H1 (cell line): ENCODE measurements around the gene RAB24. TPM values are rescaled to one million over a fixed set of nuclear protein-coding genes. Genes with fewer than 3 reads are reported as not detected.

Source experiments
- CTCF ChIA-PET: fragments of 300-600 bp; sonication (Branson Sonifier 250); formaldehyde crosslinking; loops from one replicate; lab custom pipeline; 2021; ENCODE audit not compliant: partially characterized antibody; lab: Charles Lee
- POLR2A ChIA-PET: fragments of 300-600 bp; sonication (Branson Sonifier 250); formaldehyde crosslinking; loops from one replicate; lab custom pipeline; 2021; ENCODE audit warnings: inconsistent platforms; ENCODE audit not compliant: partially characterized antibody; lab: Charles Lee
- DNase-seq, 2 experiments: peaks; one replicate each; pipeline versions ENCODE4 v3.0.0 to v3.0.0-alpha.2; 2010 to 2022; ENCODE audit warnings: low spot score in 2 of 2, low read depth in 1 of 2, mixed read lengths in 1 of 2
- FAIRE-seq: peaks from 2 replicates; lab custom pipeline; 2011; peaks lifted over from hg19 to GRCh38; lab: Jason Lieb, UNC
- H2AFZ ChIP-seq: 2 replicates; pipeline ENCODE4 v1.8.1; 2012; ENCODE audit warnings: low read length, inconsistent platforms
- H2AK5ac ChIP-seq: 2 replicates; pipeline ENCODE4 v1.6.1; 2013; ENCODE audit warnings: low read depth, low read length
- H2BK120ac ChIP-seq: replicated peaks from 2 replicates; pipeline ENCODE3; 2013; ENCODE audit warnings: low read depth, low read length, inconsistent platforms
- H2BK12ac ChIP-seq: 2 replicates; pipeline ENCODE4 v1.6.1; 2013; ENCODE audit warnings: low read depth, low read length
- H2BK15ac ChIP-seq: 2 replicates; pipeline ENCODE4 v1.6.1; 2013; ENCODE audit warnings: low read length
- H2BK20ac ChIP-seq: 2 replicates; pipeline ENCODE4 v1.6.1; 2013; ENCODE audit warnings: low read length
- H2BK5ac ChIP-seq: 2 replicates; pipeline ENCODE4 v1.6.1; 2013; ENCODE audit warnings: low read depth, low read length
- H3K14ac ChIP-seq: 2 replicates; pipeline ENCODE4 v1.6.1; 2013; ENCODE audit warnings: inconsistent platforms; ENCODE audit not compliant: insufficient read length
- H3K18ac ChIP-seq: 2 replicates; pipeline ENCODE4 v1.6.1; 2013; ENCODE audit warnings: low read length; ENCODE audit errors: extremely low read depth
- H3K23ac ChIP-seq: 2 replicates; pipeline ENCODE4 v1.6.1; 2013; ENCODE audit warnings: inconsistent platforms; ENCODE audit not compliant: insufficient read length
- H3K23me2 ChIP-seq: 2 replicates; pipeline ENCODE4 v1.6.1; 2013; ENCODE audit warnings: low read depth, low read length
- H3K27ac ChIP-seq: 2 replicates; pipeline ENCODE4 v1.6.1; 2011; ENCODE audit warnings: low read depth, low read length, inconsistent platforms
- H3K27me3 ChIP-seq, 4 experiments: replicated peaks in 1 of 4; 1 replicate in 1 of 4; 2 replicates in 3 of 4; pipeline versions ENCODE4 v1.6.1 to v1.8.1; 2011 to 2013; ENCODE audit warnings: low read length in 3 of 4, mild to moderate bottlenecking in 3 of 4, inconsistent platforms in 2 of 4, mixed read lengths in 2 of 4, moderate library complexity in 1 of 4; ENCODE audit not compliant: control insufficient read depth in 3 of 4, insufficient read depth in 3 of 4; ENCODE audit errors: extremely low read depth in 1 of 4
- H3K36me3 ChIP-seq, 4 experiments: 2 replicates each; pipeline versions ENCODE4 v1.6.1 to v1.8.1; 2011 to 2013; ENCODE audit warnings: mild to moderate bottlenecking in 4 of 4, low read length in 3 of 4, moderate library complexity in 2 of 4, control low read depth in 1 of 4, inconsistent platforms in 1 of 4; ENCODE audit not compliant: insufficient read depth in 4 of 4, control insufficient read depth in 2 of 4
- H3K4ac ChIP-seq: replicated peaks from 2 replicates; pipeline ENCODE3; 2013; ENCODE audit warnings: low read length, low read depth, mixed read lengths, inconsistent platforms; ENCODE audit not compliant: insufficient read length
- H3K4me1 ChIP-seq, 4 experiments: replicated peaks in 1 of 4; 1 replicate in 1 of 4; 2 replicates in 3 of 4; pipeline versions ENCODE4 v1.6.1 to v1.8.1; 2011 to 2013; ENCODE audit warnings: low read length in 3 of 4, inconsistent platforms in 2 of 4, mixed read lengths in 1 of 4; ENCODE audit not compliant: insufficient read depth in 4 of 4, control insufficient read depth in 3 of 4
- H3K4me2 ChIP-seq, 2 experiments: 2 replicates each; pipeline versions ENCODE4 v1.6.1 to v1.8.1; 2011 to 2013; ENCODE audit warnings: low read depth in 2 of 2, low read length in 2 of 2, control low read depth in 1 of 2, inconsistent platforms in 1 of 2, mild to moderate bottlenecking in 1 of 2; ENCODE audit not compliant: insufficient read depth in 1 of 2
- H3K4me3 ChIP-seq, 4 experiments: fragments of 200-600, 300-600 bp in 1 of 4; sonication (generic), shearing (Covaris generic), sonication (Bioruptor Twin) in 1 of 4; 2 replicates each; pipeline versions ENCODE4 v1.5.1 to v1.8.1; 2011 to 2016; ENCODE audit warnings: low read length in 4 of 4, low read depth in 3 of 4, control low read depth in 2 of 4, inconsistent platforms in 2 of 4, mild to moderate bottlenecking in 2 of 4, mixed read lengths in 1 of 4, moderate library complexity in 1 of 4; ENCODE audit not compliant: insufficient read depth in 2 of 4; ENCODE audit errors: extremely low read depth in 1 of 4
- H3K56ac ChIP-seq: replicated peaks from 2 replicates; pipeline ENCODE3; 2013; ENCODE audit warnings: low read depth, mild to moderate bottlenecking, mixed read lengths, low read length, inconsistent platforms; ENCODE audit not compliant: insufficient read length
- H3K79me1 ChIP-seq: 2 replicates; pipeline ENCODE4 v1.6.1; 2013; ENCODE audit warnings: low read depth, low read length, control low read depth
- H3K79me2 ChIP-seq, 2 experiments: 2 replicates each; pipeline versions ENCODE4 v1.6.1 to v1.8.1; 2012 to 2013; ENCODE audit warnings: low read length in 2 of 2, mild to moderate bottlenecking in 2 of 2, inconsistent platforms in 1 of 2; ENCODE audit not compliant: insufficient read depth in 2 of 2, control insufficient read depth in 1 of 2
- H3K9ac ChIP-seq, 4 experiments: replicated peaks in 1 of 4; 1 replicate in 1 of 4; 2 replicates in 3 of 4; pipeline versions ENCODE4 v1.6.1 to v1.8.1; 2011 to 2013; ENCODE audit warnings: low read depth in 3 of 4, low read length in 3 of 4, control low read depth in 2 of 4, mild to moderate bottlenecking in 2 of 4, moderate library complexity in 2 of 4, inconsistent platforms in 1 of 4; ENCODE audit errors: extremely low read depth in 1 of 4
- H3K9me3 ChIP-seq, 2 experiments: 2 replicates each; pipeline versions ENCODE4 v1.6.1 to v1.8.1; 2012 to 2013; ENCODE audit warnings: mild to moderate bottlenecking in 2 of 2, moderate library complexity in 2 of 2, control low read depth in 1 of 2, inconsistent platforms in 1 of 2, low read depth in 1 of 2, low read length in 1 of 2, mixed read lengths in 1 of 2; ENCODE audit not compliant: insufficient read depth in 2 of 2
- H4K20me1 ChIP-seq, 2 experiments: replicated peaks in 1 of 2; 2 replicates each; pipeline versions ENCODE3 to v1.8.1; 2011 to 2013; ENCODE audit warnings: inconsistent platforms in 2 of 2, low read length in 2 of 2, mild to moderate bottlenecking in 1 of 2; ENCODE audit not compliant: insufficient read depth in 2 of 2, control insufficient read depth in 1 of 2
- H4K5ac ChIP-seq: 2 replicates; pipeline ENCODE4 v1.6.1; 2013; ENCODE audit warnings: low read length, low read depth, mixed read lengths, inconsistent platforms; ENCODE audit not compliant: insufficient read length
- H4K8ac ChIP-seq: 2 replicates; pipeline ENCODE4 v1.8.0; 2013; ENCODE audit warnings: mild to moderate bottlenecking, moderate library complexity, low read length, inconsistent platforms; ENCODE audit not compliant: insufficient read depth; ENCODE audit errors: extremely low read depth
- H4K91ac ChIP-seq: replicated peaks from 2 replicates; pipeline ENCODE3; 2013; ENCODE audit warnings: low read length, mixed read lengths, inconsistent platforms; ENCODE audit not compliant: insufficient read length
- ASH2L ChIP-seq: fragments of 200-600, 300-600 bp; sonication (generic); IDR thresholded peaks from one replicate; pipeline ENCODE4 v1.7.1; 2017; ENCODE audit warnings: low read length
- CHD1 ChIP-seq: IDR thresholded peaks from 2 replicates; pipeline ENCODE4 v1.6.1; 2012; ENCODE audit warnings: low read depth, low read length, improper control_type of control experiment
- GABPA ChIP-seq: IDR thresholded peaks from 2 replicates; pipeline ENCODE4 v1.6.1; 2011; ENCODE audit warnings: mild to moderate bottlenecking, low read length, moderate library complexity, borderline replicate concordance; ENCODE audit not compliant: insufficient read depth
- JUN ChIP-seq: IDR thresholded peaks from 2 replicates; pipeline ENCODE4 v1.6.1; 2011; ENCODE audit warnings: low read depth, mild to moderate bottlenecking, improper control_type of control experiment, low read length
- KDM4A ChIP-seq: IDR thresholded peaks from one replicate; pipeline ENCODE4 v1.7.1; 2012; ENCODE audit warnings: low read depth, mild to moderate bottlenecking, moderate library complexity, low read length, inconsistent platforms; ENCODE audit not compliant: severe bottlenecking
- MAFK ChIP-seq: IDR thresholded peaks from 2 replicates; pipeline ENCODE4 v1.6.1; 2012; ENCODE audit warnings: low read depth, mild to moderate bottlenecking, improper control_type of control experiment, low read length
- NRF1 ChIP-seq: IDR thresholded peaks from 2 replicates; pipeline ENCODE4 v1.6.1; 2011; ENCODE audit warnings: mild to moderate bottlenecking, low read depth, low read length, improper control_type of control experiment
- PHF8 ChIP-seq: fragments of 200-600 bp; sonication (generic); conservative IDR thresholded peaks from 2 replicates; pipeline ENCODE4 v1.7.1; 2012; ENCODE audit warnings: low read depth, mild to moderate bottlenecking, inconsistent platforms, low read length, moderate library complexity
- POLR2A ChIP-seq, 2 experiments: IDR thresholded peaks; 1 replicate in 1 of 2; 2 replicates in 1 of 2; pipeline ENCODE4 v1.6.1; 2011; ENCODE audit warnings: low read depth in 2 of 2, low read length in 2 of 2, mild to moderate bottlenecking in 2 of 2; ENCODE audit errors: control extremely low read depth in 1 of 2
- RFX5 ChIP-seq: IDR thresholded peaks from 2 replicates; pipeline ENCODE4 v1.6.1; 2011; ENCODE audit warnings: low read depth, low read length, improper control_type of control experiment, borderline replicate concordance
- RXRA ChIP-seq: IDR thresholded peaks from 2 replicates; pipeline ENCODE4 v1.6.1; 2011; ENCODE audit warnings: low read depth, mild to moderate bottlenecking, low read length, moderate library complexity; ENCODE audit not compliant: insufficient read depth
- SIX5 ChIP-seq: IDR thresholded peaks from 2 replicates; pipeline ENCODE4 v1.6.1; 2011; ENCODE audit warnings: mild to moderate bottlenecking, low read depth, low read length
- TAF1 ChIP-seq: IDR thresholded peaks from 2 replicates; pipeline ENCODE4 v1.6.1; 2011; ENCODE audit warnings: mild to moderate bottlenecking, low read depth, low read length
- TBP ChIP-seq: IDR thresholded peaks from 2 replicates; pipeline ENCODE4 v1.6.1; 2011; ENCODE audit warnings: low read depth, low read length, improper control_type of control experiment
- WGBS, 2 experiments: shearing (Covaris generic) in 1 of 2; methylation state at CpG; one replicate each; pipeline versions ENCODE4 v1.1.6 to v1.1.7; 2013 to 2015; ENCODE audit warnings: low lambda C conversion rate in 2 of 2, mixed read lengths in 2 of 2, inconsistent platforms in 1 of 2, low coverage in 1 of 2, missing lambda C conversion rate in 1 of 2; ENCODE audit not compliant: insufficient replicate concordance in 2 of 2, insufficient coverage in 1 of 2, insufficient read length in 1 of 2; ENCODE audit errors: extremely low coverage in 1 of 2, missing lambda C conversion rate in 1 of 2; 5-methylcytosine and 5-hydroxymethylcytosine counted together
- polyA plus RNA-seq, 7 experiments: library from polyadenylated mRNA; depleted of rRNA in 3 of 7; stranded (reverse) in 5 of 7; unstranded in 2 of 7; fragments of >200 nt in 5 of 7; fragments of 200-250 nt in 2 of 7; gene quantifications; 1 replicate in 5 of 7; 2 replicates in 1 of 7; 4 replicates in 1 of 7; pipeline versions ENCODE4 v1.2.1 to v1.2.3, GENCODE V29; 2011 to 2013; ENCODE audit warnings: missing spikeins in 2 of 7, mixed read lengths in 2 of 7
- total RNA-seq: library from RNA; stranded (reverse); fragmentation: NEBNext Ultra II Directional; extraction: Animal tissue kit (Norgen Biotek cat#: 25700); gene quantifications from 2 replicates; pipeline ENCODE4 v1.2.1, GENCODE V29; 2021

RAB24 gene
- total and polyA plus RNA-seq, 2 of the 8 experiments (the other 6 are each of a cell fraction or from before 2014, with no cell fraction given) = 18.8 to 33.8 TPM

DNA sequence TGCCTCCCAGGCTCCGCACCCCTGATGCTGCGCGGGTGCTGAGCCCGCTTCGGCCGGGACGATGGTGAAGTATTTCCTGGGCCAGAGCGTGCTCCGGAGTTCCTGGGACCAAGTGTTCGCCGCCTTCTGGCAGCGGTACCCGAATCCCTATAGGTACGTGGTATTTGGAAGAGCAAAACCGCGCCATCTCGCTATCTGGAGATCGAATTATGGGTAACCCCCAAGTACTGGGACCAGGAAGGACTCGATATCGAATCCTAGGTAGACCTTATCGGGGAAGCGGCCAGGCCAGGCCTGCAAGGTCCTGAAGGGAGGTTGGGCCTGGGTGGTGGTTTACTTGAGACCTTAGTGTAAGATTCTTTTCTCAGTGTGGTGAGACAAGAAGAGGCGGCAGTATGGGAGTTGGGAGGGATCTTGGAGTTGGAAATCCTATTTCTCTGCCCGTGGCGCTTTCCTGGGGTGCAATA lies 439 bp upstream of the RAB24 start:
- peak overlapping the region; percentile 47; the same call in 1 of the 2 replicates for H4K8ac ChIP-seq
- no peak overlapping the region for H3K14ac ChIP-seq
- FAIRE-seq = no peak
- no peak overlapping the region for H2AFZ ChIP-seq
- no peaks in the 10 kb centered on the region for H3K27me3 ChIP-seq
- no peak overlapping the region for H4K5ac ChIP-seq
- H3K4me3 ChIP-seq = peak overlapping the region; percentile 91 to 99 (median 94)
- CTCF ChIA-PET = interaction anchor here (1.0 to 1.4 kb wide), 3 partner anchors 67 to 231 kb away, joined by 3 to 4 read pairs (median 3); no protein-coding TSS in a partner anchor
- H3K4me1 ChIP-seq = peaks cover 0 to 20% (median 5%) of the 10 kb centered on the region in 4 experiments; a peak in 5 of 7 replicates
- no peak overlapping the region for H2BK120ac ChIP-seq
- peaks cover 13% of the 10 kb centered on the region; the same call in 1 of the 2 replicates for H3K23me2 ChIP-seq
- DNase-seq = no peak
- H3K18ac ChIP-seq = peak overlapping the region; percentile 60; the same call in 1 of the 2 replicates
- peak overlapping the region; percentile 63; the same call in 1 of the 2 replicates for H2BK5ac ChIP-seq
- H3K79me1 ChIP-seq = peaks cover 9% of the 10 kb centered on the region
- H3K23ac ChIP-seq = no peak overlapping the region
- H3K4me2 ChIP-seq = peak overlapping the region; percentile 67 to 96
- H2AK5ac ChIP-seq = no peak overlapping the region
- peaks cover 3 to 27% (median 13%) of the 10 kb centered on the region in 4 experiments; a peak in 6 of 8 replicates for H3K36me3 ChIP-seq
- H3K4ac ChIP-seq = peak overlapping the region; percentile 12
- peak overlapping the region; percentile 81 to 95 (median 86) for H3K9ac ChIP-seq
- WGBS, 2 experiments = 3% methylated on average over 25 of the region's 25 CpGs; no CpG with 5 or more reads in 1 of the 2 experiments
- H3K9me3 ChIP-seq = no peaks in the 10 kb centered on the region
- H2BK20ac ChIP-seq = no peak overlapping the region
- H3K27ac ChIP-seq = peak overlapping the region; percentile 43
- H4K20me1 ChIP-seq = peaks cover 9 to 13% of the 10 kb centered on the region in 2 experiments
- H3K56ac ChIP-seq = no peak overlapping the region
- H2BK12ac ChIP-seq = 0 out of 2 replicates have a peak overlapping the region, but pooled peaks have one; percentile 60
- POLR2A ChIA-PET = interaction anchor here (0.8 to 12.1 kb wide), 8 partner anchors 8 to 168 kb away, joined by 3 to 111 read pairs (median 4); partner anchors contain the start of genes MXD3 and NSD1
- H4K91ac ChIP-seq = no peak overlapping the region
- H2BK15ac ChIP-seq = no peak overlapping the region
- peaks cover 10 to 19% of the 10 kb centered on the region in 2 experiments for H3K79me2 ChIP-seq
- TF ChIP-seq MAFK (no peak), RFX5 (no peak), SIX5 (no peak), PHF8 (peak; percentile 74), TAF1 (no peak), JUN (no peak), CHD1 (no peak), TBP (no peak), RXRA (no peak), ASH2L (no peak), KDM4A (no peak), GABPA (no peak; the same call in 1 of the 2 replicates), POLR2A (IDR thresholded peaks at IDR 0.05; ENCODE audit: control extremely low read depth in 1 of 2, low read depth in 2 of 2, low read length in 2 of 2) (no peak), NRF1 (no peak)
